Smooth muscle cell of the brain vasculature (primary cell): ENCODE data around the gene MINAR1.
"Not testable (repeated sequence)": the region's sequence is repeated elsewhere in the genome, so short reads cannot be mapped to it uniquely, and the experiment has no call there.

ENCODE experiments used
- DNase-seq: peaks from one replicate; pipeline ENCODE4 v3.0.0-alpha.2; 2012; ENCODE audit warnings: low read depth, low spot score

Gene MINAR1

GRCh38 chr15:79431636-79432344, at the start of gene MINAR1:
MINAR1 (plus strand) TSS chr15:79432336; CDS start chr15:79456148, 23,812 bp downstream.
- DNase-seq, result no peak

GRCh38 chr15:79394231-79394630, 37.9 kb upstream of the MINAR1 start:
- no peak for DNase-seq

GRCh38 chr15:79396850-79397249, 35.3 kb upstream of the MINAR1 start:
- no peak for DNase-seq

- no peak for DNase-seq
Measured at GRCh38 chr15:79397269-79397910, 34.7 kb upstream of the MINAR1 start.

- DNase-seq, result no peak
Measured at GRCh38 chr15:79399606-79400005, 32.5 kb upstream of the MINAR1 start.

GRCh38 chr15:79400650-79401049, 31.5 kb upstream of the MINAR1 start:
- no peak for DNase-seq

GRCh38 chr15:79401301-79401700, 30.8 kb upstream of the MINAR1 start:
- no peak for DNase-seq

- no peak for DNase-seq
Measured at GRCh38 chr15:79402136-79402535, 30.0 kb upstream of the MINAR1 start.

GRCh38 chr15:79403501-79403900, 28.6 kb upstream of the MINAR1 start:
- no peak for DNase-seq

- no peak for DNase-seq
Measured at GRCh38 chr15:79406210-79406609, 25.9 kb upstream of the MINAR1 start.

GRCh38 chr15:79408041-79408440, 24.1 kb upstream of the MINAR1 start:
- no peak for DNase-seq

GRCh38 chr15:79410237-79410636, 21.9 kb upstream of the MINAR1 start:
- DNase-seq, result no peak

- DNase-seq, result no peak
Measured at GRCh38 chr15:79412010-79412409, 20.1 kb upstream of the MINAR1 start.

GRCh38 chr15:79412429-79412828, 19.7 kb upstream of the MINAR1 start:
- no peak for DNase-seq

- DNase-seq, result no peak
Measured at GRCh38 chr15:79416876-79417275, 15.3 kb upstream of the MINAR1 start.

- DNase-seq, result no peak
Measured at GRCh38 chr15:79418693-79419279, 13.3 kb upstream of the MINAR1 start.

- DNase-seq, result no peak
Measured at GRCh38 chr15:79425591-79426295, 6.4 kb upstream of the MINAR1 start.

GRCh38 chr15:79426899-79427298, 5.2 kb upstream of the MINAR1 start:
- DNase-seq, result not testable (repeated sequence)

GRCh38 chr15:79427781-79428598, 4.1 kb upstream of the MINAR1 start:
- DNase-seq, result no peak

GRCh38 chr15:79430901-79431635, 1.1 kb upstream of the MINAR1 start:
- no peak for DNase-seq
